ENCODE measurements around the gene DET1. TPM values are rescaled to one million over a fixed set of nuclear protein-coding genes. Genes with fewer than 3 reads are reported as not detected.

DET1 gene
- total RNA-seq, 2 experiments from 2014 or later, result 2.2 to 2.8 TPM

DNA sequence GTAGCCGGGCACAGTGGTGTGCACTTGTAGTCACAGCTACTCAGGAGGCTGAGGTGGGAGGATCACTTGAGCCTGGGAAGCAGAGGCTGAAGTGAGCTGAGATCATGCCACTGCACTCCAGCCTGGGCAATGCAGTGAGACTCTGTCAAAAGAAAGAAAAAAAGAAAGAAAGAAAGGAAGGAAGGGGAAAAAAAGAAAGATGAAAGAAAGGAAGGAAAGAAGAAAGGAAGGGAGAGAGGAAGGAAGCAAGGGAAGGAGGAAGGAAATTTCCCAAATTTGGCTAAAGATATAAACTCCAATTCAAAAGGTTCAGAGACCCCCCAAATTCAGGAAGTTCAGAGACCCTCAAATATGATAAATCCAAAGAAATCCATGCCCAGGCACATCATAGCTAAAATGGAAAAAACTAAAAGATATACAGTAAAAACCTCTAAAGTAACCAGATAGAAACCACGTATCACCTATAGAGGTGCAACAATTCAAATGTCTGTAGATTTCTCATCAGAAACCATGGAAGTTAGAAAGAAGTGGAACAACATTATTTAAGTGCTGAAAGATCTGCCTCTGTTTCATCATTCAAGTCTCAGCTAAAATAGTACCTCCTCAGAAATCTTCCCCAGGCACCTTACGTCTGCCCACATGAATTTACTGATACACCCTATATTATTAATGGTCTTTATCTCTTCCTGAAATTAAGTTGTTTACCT, 10.7 kb downstream of the DET1 start:
- TF ChIP-seq, protein P1, sequence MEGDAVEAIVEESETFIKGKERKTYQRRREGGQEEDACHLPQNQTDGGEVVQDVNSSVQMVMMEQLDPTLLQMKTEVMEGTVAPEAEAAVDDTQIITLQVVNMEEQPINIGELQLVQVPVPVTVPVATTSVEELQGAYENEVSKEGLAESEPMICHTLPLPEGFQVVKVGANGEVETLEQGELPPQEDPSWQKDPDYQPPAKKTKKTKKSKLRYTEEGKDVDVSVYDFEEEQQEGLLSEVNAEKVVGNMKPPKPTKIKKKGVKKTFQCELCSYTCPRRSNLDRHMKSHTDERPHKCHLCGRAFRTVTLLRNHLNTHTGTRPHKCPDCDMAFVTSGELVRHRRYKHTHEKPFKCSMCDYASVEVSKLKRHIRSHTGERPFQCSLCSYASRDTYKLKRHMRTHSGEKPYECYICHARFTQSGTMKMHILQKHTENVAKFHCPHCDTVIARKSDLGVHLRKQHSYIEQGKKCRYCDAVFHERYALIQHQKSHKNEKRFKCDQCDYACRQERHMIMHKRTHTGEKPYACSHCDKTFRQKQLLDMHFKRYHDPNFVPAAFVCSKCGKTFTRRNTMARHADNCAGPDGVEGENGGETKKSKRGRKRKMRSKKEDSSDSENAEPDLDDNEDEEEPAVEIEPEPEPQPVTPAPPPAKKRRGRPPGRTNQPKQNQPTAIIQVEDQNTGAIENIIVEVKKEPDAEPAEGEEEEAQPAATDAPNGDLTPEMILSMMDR (IDR thresholded peaks at IDR 0.05), result no peak
- Histone ChIP-seq H3K36me3 (ENCODE audit: insufficient read depth, low read length) (peaks cover 8% of the 10 kb centered on the region), H3K27ac (ENCODE audit: low read depth in 1 of 2, low read length in 2 of 2) (no peak overlapping the region), H3K4me1 (ENCODE audit: insufficient read depth, low read length) (no peaks in the 10 kb centered on the region), H3K9me3 (ENCODE audit: control insufficient read depth in 1 of 2, insufficient read depth in 1 of 2, low read length in 2 of 2) (peaks cover 0 to 10% of the 10 kb centered on the region in 2 experiments), H3K4me3 (ENCODE audit: low read length) (no peak overlapping the region), H3K27me3 (ENCODE audit: control insufficient read depth in 1 of 2, insufficient read depth in 2 of 2, low read length in 2 of 2) (no peaks in the 10 kb centered on the region)
- ATAC-seq (ENCODE audit: poor library complexity) (no peak), DNase-seq (no peak)
- intact Hi-C loops (cut with DNase I, micrococcal nuclease), result no loop called here
- ChIA-PET POLR2A (no interaction called here), CTCF (no interaction called here)
- Mint-ChIP-seq H3K36me3 (ENCODE audit: low read depth) (peaks cover 56% of the 10 kb centered on the region), H3K9me3 (peaks cover 3% of the 10 kb centered on the region), H3K27ac (no peak overlapping the region), H3K27me3 (no peaks in the 10 kb centered on the region), H3K4me1 (ENCODE audit: low read depth) (no peaks in the 10 kb centered on the region), H3K4me3 (no peak overlapping the region)

DNA sequence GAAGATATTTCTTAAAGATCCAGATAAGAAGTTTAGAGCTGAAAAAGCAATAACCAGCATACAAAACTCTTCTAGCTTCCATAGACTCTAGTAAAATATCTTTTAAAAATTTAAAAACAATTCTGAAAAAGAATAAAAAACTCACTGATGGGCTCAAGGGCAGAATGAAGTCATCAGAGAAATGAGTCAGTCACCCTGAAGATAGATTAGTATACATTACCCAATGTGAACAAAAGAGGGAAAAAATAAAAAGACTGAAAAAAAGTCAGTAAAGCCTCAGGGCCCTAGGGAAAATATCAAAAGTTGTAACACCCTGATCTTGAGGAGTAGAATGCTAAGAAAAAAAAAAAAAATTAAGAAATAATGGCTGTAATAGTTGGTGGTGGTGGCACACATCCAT, 11.4 kb downstream of the DET1 start:
- Histone ChIP-seq H3K36me3 (ENCODE audit: insufficient read depth, low read length) (peaks cover 14% of the 10 kb centered on the region), H3K27ac (ENCODE audit: low read depth in 1 of 2, low read length in 2 of 2) (no peak overlapping the region), H3K9me3 (ENCODE audit: control insufficient read depth in 1 of 2, insufficient read depth in 1 of 2, low read length in 2 of 2) (peaks cover 0 to 10% of the 10 kb centered on the region in 2 experiments), H3K4me3 (ENCODE audit: low read length) (no peak overlapping the region), H3K4me1 (ENCODE audit: insufficient read depth, low read length) (no peaks in the 10 kb centered on the region), H3K27me3 (ENCODE audit: control insufficient read depth in 1 of 2, insufficient read depth in 2 of 2, low read length in 2 of 2) (no peaks in the 10 kb centered on the region)
- POLR2A ChIA-PET, result no interaction called here
- Mint-ChIP-seq H3K9me3 (peaks cover 3% of the 10 kb centered on the region), H3K4me3 (no peak overlapping the region), H3K4me1 (ENCODE audit: low read depth) (peaks cover 3% of the 10 kb centered on the region), H3K36me3 (ENCODE audit: low read depth) (peaks cover 62% of the 10 kb centered on the region), H3K27me3 (no peaks in the 10 kb centered on the region), H3K27ac (no peak overlapping the region)
- TF ChIP-seq, protein P1 (IDR thresholded peaks at IDR 0.05), result no peak
- no peak for DNase-seq
- intact Hi-C loops (cut with DNase I, micrococcal nuclease), result no loop called here
- CTCF ChIA-PET, result interaction anchor here (0.6 kb wide), 1 partner anchor 731 kb away, joined by 3 read pairs; no protein-coding TSS in a partner anchor
- no peak for ATAC-seq (ENCODE audit: poor library complexity)

DNA sequence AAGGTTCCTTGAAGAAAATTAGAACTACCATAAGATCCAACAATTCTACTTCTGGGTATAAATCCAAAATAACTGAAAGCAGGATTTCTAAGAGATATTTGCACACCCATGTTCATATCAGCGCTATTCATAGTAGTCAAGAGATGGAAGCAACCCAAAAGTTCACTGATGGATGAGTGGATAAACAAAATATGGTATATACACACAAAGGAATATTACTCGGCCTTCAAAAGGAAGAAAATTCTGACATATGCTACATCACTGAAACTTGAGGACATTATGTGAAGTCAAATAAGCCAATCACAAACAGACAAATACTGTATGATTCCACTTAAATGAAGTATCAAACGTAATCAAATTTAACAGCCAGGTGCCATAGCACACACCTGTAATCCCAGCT, 13.1 kb downstream of the DET1 start:
- Mint-ChIP-seq H3K4me1 (ENCODE audit: low read depth) (peaks cover 6% of the 10 kb centered on the region), H3K9me3 (peaks cover 3% of the 10 kb centered on the region), H3K36me3 (ENCODE audit: low read depth) (peaks cover 79% of the 10 kb centered on the region), H3K27ac (no peak overlapping the region), H3K27me3 (no peaks in the 10 kb centered on the region), H3K4me3 (no peak overlapping the region)
- no peak overlapping the region for H3K27ac ChIP-seq (ENCODE audit: low read depth in 1 of 2, low read length in 2 of 2)
- no peak for ATAC-seq (ENCODE audit: poor library complexity)
- intact Hi-C loops (cut with DNase I, micrococcal nuclease), result no loop called here
- peaks cover 21% of the 10 kb centered on the region for H3K36me3 ChIP-seq (ENCODE audit: insufficient read depth, low read length)
- no peaks in the 10 kb centered on the region for H3K27me3 ChIP-seq (ENCODE audit: control insufficient read depth in 1 of 2, insufficient read depth in 2 of 2, low read length in 2 of 2)
- no peaks in the 10 kb centered on the region for H3K4me1 ChIP-seq (ENCODE audit: insufficient read depth, low read length)
- TF ChIP-seq, protein P1 (IDR thresholded peaks at IDR 0.05), result no peak
- ChIA-PET CTCF (no interaction called here), POLR2A (no interaction called here)
- H3K4me3 ChIP-seq (ENCODE audit: low read length), result no peak overlapping the region
- no peak for DNase-seq
- H3K9me3 ChIP-seq (ENCODE audit: control insufficient read depth in 1 of 2, insufficient read depth in 1 of 2, low read length in 2 of 2), result peaks cover 0 to 10% of the 10 kb centered on the region in 2 experiments
